Hematopoietic multipotent progenitor cell treated with erythropoietin and hydrocortisone succinate and interleukin-3 and kit ligand, for 15 days (in vitro differentiated cells): Measurements from ENCODE around the gene DISP3.

Experiments
- DNase-seq: peaks from one replicate; pipeline ENCODE4 v3.0.0-alpha.2; 2015; ENCODE audit warnings: low spot score

Gene DISP3

DNA sequence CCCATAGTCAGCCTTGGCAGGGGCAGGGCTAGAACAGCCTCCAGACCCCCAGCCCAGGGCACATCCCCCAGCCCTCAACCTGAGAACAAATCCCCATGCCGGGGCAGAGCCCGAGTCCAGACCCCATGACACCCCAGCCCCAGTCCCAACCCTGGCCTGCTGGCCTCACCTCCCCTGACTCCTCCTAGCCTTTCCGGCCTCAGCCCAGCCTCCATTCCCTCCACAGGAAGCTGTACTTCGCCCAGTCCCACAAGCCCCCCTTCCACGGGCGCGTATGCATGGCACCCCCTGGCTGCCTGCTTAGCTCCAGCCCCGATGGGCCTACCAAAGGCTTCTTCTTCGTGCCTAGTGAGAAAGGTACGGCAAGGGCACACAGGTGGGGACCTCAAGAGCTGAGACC is 50.4 kb downstream of the DISP3 start:
- no peak for DNase-seq

DNA sequence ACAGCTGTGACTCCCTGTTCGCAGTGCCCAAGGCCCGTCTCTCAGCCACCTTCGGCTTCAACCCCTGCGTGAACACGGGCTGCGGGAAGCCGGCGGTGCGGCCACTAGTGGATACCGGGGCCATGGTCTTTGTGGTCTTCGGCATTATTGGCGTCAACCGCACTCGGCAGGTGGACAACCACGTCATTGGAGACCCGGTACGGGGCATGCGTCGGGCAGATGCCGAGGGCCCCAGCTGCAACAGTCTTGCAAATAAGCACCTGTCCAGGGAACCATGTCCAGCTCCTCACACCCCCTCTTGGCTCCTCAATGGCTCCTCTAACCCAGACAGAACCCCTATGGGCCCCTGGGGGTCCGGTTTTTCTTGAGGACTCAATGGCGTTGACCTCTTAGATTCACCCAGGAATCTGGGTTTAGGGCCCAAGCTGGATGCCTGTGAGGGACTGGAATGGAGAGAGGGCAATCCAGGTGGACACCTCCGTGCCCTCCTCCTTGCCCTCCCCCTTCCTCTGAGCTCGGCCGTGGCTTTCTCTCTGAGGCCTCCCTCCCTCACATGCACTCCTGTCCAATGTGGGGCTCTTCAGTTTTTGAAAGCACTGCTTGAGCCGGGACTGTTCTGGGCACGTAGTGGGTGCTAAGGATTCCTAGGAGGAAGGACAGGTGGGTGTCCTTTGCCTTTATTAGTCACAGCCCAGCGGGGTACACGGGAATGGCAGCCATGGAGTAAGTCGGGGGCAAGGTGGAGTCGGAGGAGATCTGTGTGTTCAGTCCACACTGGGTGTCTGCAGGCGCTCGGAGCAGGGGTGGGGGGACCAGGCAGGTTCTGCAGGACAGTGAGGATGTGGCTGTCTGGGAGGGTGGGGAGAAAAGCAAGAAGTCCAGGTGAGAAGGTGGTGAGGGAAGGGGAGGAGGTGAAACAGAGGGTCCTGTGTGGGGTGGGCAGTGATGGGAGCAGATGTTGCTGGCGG is 51.1 kb downstream of the DISP3 start:
- DNase-seq = no peak

DNA sequence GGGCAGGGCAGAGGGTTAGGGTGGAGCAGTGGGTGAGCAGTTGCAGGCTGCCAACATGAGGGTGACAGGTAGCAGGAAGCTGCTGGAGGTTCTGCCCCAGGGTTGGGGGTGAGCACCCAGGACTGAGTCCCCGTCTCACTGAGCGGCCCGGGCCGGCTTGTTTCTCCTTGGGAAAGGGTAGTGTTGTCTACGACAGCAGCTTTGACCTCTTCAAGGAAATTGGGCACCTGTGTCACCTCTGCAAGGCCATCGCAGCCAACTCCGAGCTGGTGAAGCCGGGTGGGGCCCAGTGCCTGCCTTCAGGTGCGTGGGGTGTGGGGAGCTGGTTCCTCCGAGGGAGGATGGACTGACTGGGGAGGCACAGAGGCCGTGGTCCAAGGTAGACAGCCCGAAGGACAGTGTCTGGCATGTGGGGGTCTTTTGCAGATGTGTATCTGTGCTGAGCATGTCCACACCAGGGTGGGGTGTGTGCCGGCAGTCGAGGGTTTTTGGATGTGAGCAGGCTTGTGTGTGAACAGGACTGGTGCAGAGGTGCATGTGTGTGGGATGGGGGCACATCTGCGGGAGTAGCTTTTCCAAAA is 51.9 kb downstream of the DISP3 start:
- no peak for DNase-seq

DNA sequence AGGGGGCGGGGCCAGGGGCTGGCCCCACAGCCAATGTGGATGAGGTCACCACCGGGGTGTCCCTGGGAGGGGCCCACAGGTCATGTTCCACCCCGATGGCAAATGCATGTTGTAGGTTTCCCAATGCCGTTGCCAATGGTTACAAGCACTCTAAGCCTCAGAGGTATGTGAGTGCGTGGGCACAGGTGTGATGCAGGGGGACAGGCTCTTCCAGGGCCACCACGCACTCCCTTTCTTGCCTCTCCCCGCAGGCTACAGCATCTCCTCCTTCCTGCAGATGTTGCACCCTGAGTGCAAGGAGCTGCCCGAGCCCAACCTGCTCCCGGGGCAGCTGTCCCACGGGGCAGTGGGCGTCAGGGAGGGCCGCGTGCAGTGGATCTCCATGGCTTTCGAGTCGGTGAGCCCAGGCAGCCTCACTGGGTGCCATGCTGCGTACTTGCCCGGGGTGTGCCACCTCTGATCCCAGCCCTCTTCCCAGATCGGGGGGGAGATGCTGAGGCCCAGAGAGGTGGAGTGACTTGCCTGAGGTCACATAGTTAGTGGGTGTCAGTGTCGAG is 52.4 kb downstream of the DISP3 start:
- DNase-seq = no peak

DNA sequence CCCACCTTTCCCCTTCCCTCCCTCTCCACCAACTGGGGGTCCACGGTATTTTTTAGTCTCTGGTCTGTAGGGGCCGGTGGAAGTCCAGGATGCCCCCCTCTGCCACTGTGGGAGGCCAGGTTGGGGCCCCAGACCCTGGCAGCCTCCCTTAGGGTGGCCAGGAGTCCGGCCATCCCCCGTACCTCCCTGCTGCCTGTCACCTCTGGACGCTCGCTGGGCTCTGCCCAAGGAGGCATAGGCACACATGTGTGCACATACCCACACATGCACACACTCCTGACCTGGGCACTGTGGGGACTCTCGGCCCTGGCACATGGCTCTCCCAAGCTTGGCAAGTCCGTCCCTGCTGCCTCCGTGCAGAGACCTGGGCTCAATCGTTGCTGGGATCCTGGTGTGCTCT is 53.0 kb downstream of the DISP3 start:
- no peak for DNase-seq

DNA sequence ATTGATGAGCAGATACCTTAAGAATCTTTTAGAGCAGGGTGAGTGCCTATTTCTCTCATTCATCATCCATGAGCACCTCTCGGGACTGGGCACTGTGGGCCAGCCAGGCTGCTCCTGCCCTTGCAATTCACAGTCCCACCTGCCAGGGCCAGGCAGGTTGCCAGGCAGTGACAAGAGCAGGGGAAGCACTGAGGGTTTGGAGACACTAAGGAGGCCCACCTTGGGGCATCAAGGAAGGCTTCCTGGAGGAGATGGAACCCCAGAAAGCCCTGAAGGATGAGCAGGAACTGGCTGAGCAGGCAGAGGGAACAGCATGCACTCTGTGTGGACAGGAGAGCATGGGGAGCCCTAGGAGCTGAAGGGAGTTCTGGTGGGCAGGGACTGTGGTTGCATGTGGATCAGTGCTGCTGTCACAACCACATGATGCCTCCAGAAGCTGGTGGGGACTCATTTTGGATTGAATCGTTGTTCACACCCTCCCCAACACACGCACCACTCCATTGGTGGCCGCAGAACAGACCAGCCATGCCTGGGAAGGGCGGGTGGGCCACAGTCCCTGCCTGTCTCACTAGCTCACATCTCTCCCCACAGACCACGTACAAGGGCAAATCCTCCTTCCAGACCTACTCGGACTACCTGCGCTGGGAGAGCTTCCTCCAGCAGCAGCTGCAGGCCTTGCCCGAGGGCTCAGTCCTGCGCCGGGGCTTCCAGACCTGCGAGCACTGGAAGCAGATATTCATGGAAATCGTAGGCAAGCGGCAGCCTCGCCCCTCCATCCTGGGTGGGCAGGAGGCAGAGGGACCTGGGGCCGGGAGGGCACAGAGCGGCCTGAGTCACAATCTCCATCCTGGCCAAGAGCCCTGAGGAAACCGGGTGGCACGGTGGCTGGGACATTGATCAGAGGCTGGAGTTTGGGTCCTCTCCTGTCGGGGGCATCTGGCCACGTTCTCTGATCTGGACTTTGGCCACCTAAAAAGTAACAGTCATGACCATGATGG is 55.1 kb downstream of the DISP3 start:
- DNase-seq = no peak

DNA sequence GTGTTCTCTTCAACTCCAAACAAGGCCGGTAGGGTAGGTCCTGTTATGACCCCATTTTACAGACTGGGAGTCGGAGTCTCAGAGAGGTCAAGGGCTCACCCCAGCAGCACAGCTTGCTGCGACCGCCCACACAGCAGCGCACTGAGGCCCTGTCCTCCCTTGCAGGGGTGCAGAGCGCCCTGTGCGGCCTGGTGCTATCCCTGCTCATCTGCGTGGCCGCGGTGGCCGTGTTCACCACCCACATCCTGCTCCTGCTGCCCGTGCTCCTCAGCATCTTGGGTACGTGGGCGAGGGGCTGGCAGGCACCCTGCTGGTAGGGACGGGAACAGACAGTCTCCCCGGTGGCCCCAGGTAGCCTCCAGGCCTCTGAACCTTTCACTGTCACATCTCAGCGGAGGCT is 55.9 kb downstream of the DISP3 start:
- DNase-seq = no peak

DNA sequence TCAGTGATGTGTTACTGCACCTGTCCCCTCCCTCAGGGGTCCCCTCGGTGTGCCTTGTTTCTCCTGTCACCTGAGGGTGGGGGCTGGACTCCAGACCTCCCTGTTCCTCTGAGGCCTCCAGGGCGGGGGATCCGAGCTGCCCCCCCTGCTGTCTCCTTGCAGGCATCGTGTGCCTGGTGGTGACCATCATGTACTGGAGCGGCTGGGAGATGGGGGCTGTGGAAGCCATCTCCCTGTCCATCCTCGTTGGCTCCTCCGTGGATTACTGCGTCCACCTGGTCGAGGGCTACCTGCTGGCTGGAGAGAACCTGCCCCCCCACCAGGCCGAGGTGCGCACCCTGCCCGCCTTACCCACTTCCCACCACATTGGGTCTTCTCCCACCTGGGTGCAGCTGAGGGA is 56.4 kb downstream of the DISP3 start:
- no peak for DNase-seq

DNA sequence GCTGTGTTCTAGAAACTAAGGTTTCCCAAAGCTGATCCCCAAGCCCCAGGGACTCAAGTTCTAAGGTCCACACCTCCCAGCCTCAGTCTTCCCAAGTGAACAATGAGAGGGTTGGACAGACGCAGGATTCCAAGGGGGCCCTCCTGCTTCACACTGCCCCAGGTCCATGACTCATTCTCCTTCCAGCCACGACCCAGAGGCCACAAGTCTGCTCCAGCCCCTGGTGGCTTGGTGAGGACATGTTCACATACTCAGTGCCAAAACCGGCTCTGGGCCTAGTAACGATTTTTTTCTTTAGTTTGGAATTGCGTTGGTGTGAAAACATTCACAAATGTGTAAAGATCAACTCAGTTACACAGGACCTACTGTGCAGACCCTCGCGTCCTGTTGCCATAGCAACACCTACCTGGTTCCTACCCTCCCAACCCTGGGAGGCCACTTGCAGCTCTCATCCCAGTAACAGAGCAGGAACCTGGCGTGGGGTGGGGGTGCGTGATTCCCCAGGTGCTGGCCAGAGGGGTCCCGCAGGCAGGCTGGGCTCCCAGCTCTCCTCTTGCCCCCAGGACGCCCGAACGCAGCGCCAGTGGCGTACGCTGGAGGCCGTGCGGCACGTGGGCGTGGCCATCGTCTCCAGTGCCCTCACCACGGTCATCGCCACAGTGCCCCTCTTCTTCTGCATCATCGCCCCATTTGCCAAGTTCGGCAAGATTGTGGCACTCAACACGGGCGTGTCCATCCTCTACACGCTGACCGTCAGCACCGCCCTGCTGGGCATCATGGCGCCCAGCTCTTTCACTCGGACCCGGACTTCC is 57.0 kb downstream of the DISP3 start:
- DNase-seq = no peak

DNA sequence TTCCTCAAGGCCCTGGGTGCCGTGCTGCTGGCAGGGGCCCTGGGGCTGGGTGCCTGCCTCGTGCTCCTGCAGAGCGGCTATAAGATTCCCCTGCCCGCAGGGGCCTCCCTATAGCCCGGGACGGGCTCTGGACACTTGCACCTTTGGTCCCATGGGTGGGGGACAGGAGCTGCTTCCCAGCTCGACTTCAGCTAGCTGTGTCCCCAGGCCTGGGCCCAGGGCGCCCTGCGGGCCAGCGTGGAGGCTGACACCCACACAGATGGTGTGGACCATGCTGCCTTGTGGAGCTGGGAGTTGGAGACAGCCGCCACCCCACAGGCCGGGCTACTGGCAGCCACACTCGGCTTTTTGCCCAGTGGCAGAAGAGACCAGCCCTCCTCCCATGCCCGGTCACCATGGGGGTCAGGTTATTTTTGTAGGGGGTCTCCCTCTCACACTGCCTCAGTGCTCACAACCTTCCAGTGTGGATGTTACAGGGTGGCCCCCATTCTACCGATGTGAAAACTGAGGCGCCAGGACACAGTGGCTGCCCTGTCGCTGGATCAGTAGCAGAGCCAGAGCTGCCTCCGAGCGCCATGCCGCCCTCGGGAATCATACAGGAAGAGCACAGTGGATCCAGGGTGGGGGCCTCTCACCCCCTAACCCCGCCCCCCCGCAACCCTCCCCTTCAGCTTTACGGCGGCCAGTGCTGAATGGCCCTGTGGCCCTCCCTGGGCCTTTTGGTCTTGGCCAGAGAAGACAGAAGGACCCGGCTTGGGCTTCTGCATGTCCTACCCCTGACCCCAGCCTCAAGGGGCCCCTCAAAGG is 57.8 kb downstream of the DISP3 start:
- no peak for DNase-seq

DNA sequence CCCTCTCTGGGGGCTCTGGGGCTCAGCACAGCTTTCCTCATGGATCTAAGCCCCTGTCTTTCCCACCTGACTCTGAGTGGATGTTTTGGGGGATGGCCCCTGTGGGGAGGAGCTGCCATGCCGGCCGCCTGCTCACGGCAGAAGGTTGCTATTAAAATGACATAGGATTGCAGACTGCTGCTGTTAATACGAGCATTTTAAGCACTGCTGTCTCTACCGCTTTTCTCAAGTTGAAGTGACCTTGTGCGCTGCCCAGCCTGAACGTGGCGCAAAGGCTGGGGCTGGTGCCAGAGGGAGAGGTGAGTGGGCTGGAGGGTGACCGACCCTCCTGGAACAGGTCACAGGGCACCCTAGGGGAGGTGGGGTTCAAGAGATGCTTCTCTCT is 58.4 kb downstream of the DISP3 start:
- DNase-seq = no peak

DNA sequence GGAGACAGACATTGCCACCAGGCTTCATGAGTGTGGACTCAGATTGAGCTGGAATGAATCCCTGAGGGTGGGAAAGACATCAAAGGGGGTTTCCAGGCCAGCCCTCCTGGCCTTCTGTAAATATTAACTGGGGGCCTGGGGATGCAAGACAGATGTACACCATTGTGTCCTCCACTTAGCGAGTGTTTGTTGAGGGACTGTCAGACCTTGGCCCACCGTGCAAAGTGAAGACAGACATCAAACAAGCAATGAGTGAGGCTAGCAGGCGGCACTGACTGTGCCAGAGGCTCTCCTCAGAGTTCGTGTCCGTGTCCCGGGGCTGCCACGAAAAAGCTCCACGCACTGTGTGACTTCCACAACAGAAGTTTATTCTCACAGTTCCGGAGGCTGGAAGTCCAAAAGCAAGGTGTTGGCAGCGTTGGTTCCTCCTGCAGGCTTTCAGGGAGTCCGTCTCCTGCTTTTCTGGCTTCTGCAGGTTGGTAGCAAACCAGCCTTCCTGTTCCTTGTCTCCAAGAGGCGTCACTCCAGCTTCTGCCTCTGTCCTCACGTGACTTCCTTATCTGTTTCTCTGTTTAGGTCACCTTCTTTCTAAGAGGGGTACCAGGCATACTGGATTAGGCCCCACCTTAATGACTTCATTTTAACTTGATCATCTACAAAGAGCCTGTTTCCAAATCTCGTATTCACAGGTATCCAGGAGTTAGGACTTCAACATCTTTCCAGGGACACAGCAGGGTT is 59.1 kb downstream of the DISP3 start:
- DNase-seq = no peak

DNA sequence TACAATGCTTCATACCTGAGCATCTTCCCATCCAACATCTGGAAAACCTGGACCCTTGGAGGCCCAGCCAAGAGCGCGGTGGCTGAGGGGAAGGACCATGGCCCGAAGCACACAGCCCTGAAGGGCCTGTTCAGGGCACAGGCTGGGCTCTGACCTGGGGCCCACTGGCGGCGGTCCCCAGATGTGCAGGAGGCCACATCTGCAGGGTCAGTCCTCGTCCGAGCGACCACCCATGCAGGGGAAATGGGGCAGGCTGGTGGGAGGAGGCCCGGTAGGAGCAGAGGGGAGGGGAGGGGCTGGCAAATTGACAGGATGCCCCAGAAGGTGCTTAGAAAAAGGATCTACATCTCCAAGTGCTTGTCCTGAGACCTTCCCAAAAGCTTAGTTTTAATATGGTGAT is 59.9 kb downstream of the DISP3 start:
- DNase-seq = no peak

DNA sequence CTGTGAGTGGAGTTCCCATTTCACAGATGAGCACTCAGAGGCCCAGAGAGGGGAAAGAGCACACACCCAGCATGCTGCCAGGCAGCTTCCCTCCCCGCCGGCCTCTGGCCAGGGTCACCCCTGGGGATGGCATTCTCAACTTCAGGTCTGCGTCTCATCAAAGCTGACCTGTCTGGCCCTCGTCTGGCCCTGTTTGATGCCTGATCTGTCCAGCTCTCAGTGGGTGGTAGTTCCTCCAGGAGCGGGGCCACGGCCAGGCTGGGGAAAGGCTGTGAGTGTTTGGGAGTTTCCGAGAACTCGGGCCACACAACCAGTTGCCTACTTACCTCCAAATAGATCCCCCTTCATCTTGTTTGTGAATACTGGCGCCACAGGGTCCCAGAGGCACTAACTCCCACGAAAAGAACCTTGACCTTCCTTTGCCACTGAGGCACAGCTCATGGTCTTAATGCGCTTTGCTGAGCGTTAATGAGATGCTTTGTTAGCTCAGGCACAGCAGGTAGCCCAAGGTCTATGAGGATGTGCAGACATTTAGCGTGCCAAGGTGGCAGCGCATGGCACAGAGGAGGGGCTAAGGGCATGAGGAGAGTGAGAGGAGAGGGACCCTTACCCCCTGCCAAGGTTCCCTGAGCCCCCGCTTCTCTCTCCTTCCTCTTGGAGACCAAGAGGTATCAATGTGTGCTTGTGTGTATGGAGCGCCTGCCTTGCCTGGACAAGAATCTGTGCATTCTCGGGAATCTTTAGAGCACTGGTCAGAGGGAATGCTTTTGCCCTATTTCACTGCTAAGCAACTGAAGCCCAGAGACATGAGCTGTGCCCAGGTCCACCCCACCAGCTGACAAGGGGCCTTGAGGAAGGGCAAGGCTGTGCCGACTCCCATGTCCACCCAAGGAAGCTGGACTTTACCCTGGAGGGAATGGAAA is 61.2 kb downstream of the DISP3 start:
- no peak for DNase-seq

DNA sequence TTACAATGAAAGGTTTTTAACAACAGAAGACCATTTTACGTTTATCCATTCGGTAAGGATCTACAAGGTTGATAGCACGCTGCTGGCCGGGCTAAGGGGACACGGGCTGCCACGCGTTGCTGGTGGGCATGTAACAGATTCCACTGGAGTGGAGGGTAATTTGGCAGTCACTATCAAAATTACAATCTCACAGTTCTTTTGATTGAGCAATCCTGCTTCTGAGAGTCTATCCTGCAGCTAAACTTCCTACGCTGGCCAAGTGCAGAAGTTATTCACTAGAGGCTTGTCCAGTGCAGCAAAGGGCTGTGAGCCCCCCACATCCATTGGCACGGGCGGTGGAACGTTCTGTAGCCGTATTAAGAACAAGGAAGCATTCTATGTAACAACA is 61.8 kb downstream of the DISP3 start:
- DNase-seq = no peak

DNA sequence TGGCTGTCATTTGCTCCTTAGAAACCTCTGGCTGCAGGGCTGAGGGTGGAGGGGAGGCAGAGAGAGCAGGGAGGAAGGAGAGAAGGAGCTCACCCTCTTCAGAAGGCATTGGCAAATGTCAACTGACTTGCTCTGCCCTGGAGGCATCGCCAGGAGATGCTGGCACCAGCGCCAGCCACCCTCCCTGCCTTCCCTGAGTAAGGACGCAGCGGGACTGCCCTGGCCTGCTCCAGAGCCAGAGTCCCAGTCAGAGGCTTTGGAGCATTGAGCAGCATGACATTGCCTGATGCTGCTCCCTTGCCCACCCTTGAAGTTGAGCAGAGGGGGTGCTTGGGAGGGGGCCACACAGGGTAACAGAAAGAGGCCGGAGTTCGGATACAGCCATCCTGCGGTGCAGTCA is 62.3 kb downstream of the DISP3 start:
- DNase-seq = no peak

DNA sequence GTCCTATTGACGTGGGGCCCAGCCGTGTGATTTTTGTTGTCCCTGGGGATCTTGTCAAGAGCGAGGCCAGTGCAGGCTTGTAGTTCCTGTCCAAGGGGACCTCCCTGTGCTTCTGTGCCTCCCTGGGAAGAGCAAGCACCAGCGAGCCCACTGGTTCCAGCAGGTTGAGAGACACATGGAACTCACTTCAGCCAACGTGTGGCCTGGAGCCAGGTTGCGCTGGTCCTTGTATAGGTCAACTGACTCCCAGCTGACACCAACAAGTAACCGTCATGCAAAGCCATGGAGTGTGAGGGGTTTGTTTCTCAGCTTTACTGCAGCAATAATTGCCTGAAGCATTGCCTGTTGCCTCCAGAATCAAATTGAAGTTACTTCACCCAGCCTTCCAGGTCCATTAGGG is 63.0 kb downstream of the DISP3 start:
- DNase-seq = no peak

DNA sequence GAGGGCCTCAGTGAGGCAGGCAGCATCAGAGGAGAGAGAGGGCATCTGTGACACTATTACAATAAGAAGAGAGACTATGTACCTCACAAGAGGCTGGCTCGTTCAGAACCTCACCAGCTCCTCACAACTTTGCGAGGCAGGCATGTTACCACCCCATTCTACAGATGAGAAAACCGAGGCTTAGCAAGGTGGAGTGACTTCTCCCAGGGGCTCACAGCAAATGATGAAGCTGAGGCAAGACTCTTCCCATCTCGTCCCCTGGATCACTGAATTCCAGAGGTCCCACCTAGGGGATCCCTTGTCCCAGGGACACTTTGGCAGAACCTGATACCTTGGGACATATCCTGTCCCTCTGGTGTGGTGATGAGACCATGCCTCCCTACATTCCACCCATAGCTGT is 64.4 kb downstream of the DISP3 start:
- DNase-seq = no peak

DNA sequence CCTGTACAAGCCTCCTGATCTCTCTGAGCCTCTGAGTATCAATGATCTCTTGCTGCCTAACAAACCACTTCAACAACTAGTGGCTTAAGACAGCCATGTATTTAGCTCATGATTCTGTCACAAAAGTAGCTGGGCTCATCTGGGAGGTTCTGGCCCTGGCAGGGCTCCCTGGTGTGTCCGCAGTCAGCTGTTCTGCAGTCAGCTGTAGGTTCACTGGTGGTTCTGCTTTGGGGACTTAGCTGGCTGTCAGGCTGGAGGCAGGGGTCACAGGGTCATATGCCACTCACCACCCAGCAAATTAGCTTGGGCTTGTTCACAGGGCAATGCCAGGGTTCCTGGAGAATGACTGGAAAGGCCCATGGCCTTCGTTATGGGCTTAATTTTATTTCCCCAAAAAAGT is 64.8 kb downstream of the DISP3 start:
- no peak for DNase-seq
